ENCODE data around the gene SMIM45.

The SMIM45 gene

DNA sequence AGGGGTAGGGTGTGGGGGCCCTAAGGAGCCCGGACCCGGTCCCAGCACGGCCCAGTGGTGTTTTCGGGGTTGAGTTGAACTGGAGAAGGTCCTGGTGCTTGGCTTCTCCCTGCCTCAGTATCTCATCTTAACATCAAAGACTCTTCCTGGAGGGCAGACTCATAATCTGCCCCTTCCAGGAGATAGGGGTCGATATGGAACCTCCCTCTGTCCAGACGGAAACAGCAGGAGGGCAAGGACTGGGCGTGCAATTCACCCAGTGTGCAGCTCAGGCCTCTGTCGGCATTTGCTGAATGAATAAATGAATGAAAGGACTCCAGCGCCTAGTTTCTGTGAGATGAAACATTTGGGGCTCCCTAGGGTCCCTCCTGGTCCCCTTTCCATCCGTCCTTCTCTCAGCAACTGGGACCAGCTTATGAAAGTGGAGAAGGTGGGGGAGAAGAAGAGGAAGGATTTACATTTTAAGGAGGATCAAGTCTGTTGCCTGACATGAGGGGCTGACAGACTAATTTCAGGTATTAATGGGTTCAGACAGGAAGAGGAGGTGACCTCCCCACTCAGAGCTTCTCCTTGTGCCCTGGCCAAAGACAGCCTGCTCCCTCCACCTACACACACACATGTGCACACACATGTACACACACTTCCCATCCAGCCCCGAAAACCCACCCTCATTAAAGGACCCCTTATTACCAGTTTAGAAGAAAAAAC, 36.0 kb upstream of the SMIM45 start:
- H3K4me2 ChIP-seq (ENCODE audit: low read length), result no peak overlapping the region
- H4K20me1 ChIP-seq (ENCODE audit: insufficient read depth, low read length), result no peaks in the 10 kb centered on the region
- no peak overlapping the region for H3K9ac ChIP-seq (ENCODE audit: low read length)
- H3K27me3 ChIP-seq (ENCODE audit: insufficient read depth, low read length), result peaks cover 27% of the 10 kb centered on the region; the same call in 1 of the 2 replicates
- H3K9me2 ChIP-seq (ENCODE audit: low read depth, low read length), result no peaks in the 10 kb centered on the region
- TF ChIP-seq, protein P1, sequence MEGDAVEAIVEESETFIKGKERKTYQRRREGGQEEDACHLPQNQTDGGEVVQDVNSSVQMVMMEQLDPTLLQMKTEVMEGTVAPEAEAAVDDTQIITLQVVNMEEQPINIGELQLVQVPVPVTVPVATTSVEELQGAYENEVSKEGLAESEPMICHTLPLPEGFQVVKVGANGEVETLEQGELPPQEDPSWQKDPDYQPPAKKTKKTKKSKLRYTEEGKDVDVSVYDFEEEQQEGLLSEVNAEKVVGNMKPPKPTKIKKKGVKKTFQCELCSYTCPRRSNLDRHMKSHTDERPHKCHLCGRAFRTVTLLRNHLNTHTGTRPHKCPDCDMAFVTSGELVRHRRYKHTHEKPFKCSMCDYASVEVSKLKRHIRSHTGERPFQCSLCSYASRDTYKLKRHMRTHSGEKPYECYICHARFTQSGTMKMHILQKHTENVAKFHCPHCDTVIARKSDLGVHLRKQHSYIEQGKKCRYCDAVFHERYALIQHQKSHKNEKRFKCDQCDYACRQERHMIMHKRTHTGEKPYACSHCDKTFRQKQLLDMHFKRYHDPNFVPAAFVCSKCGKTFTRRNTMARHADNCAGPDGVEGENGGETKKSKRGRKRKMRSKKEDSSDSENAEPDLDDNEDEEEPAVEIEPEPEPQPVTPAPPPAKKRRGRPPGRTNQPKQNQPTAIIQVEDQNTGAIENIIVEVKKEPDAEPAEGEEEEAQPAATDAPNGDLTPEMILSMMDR (IDR thresholded peaks at IDR 0.05; ENCODE audit: low read length), result no peak
- no peak for TF ChIP-seq EZH2 (IDR thresholded peaks at IDR 0.05; ENCODE audit: borderline replicate concordance, low read length)
- H3K36me3 ChIP-seq (ENCODE audit: insufficient read depth, low read length), result no peaks in the 10 kb centered on the region
- no peaks in the 10 kb centered on the region for H3K9me3 ChIP-seq (ENCODE audit: low read length)
- no peaks in the 10 kb centered on the region for H3F3A ChIP-seq (ENCODE audit: insufficient read depth, low read length)
- peaks cover 32% of the 10 kb centered on the region for H3K4me1 ChIP-seq (ENCODE audit: insufficient read depth, low read length, severe bottlenecking)
- H3K4me3 ChIP-seq (ENCODE audit: low read depth, low read length, poor library complexity, severe bottlenecking), result no peak overlapping the region
- H3K27ac ChIP-seq (ENCODE audit: low read depth, low read length, poor library complexity, severe bottlenecking), result no peak overlapping the region
- no peak overlapping the region for H2AFZ ChIP-seq (ENCODE audit: low read length)
- no peaks in the 10 kb centered on the region for H3K79me2 ChIP-seq (ENCODE audit: insufficient read depth, low read length)

DNA sequence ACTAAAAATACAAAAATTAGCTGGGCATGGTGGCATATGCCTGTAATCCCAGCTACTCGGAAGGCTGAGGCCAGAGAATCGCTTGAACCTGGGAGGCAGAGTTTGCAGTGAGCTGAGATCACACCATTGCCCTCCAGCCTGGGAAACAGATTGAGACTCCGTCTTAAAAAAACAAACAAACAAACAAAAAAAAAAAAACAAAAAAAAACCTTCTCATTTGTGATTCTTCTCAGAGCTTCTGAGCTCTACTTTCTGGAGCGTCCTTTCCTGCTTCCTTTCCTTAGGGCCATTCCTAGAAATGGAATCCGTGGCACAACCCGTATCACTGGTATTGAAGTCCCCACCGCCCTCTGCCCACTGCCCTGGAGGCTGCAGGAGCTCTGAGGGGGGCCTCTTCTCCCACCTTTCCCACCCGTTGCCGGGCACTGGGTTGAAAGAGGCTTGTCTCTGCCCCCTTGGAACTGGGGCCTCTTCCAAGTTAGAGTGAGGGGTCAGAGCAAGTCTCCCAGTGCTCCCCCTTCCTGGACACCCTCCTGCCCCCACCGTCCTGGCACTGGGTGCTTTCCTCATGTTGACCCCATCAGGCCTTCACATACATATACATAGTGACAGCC, 35.1 kb upstream of the SMIM45 start:
- Histone ChIP-seq H3F3A (ENCODE audit: insufficient read depth, low read length) (no peaks in the 10 kb centered on the region), H3K4me2 (ENCODE audit: low read length) (no peak overlapping the region), H3K4me1 (ENCODE audit: insufficient read depth, low read length, severe bottlenecking) (peaks cover 29% of the 10 kb centered on the region), H3K79me2 (ENCODE audit: insufficient read depth, low read length) (no peaks in the 10 kb centered on the region), H4K20me1 (ENCODE audit: insufficient read depth, low read length) (no peaks in the 10 kb centered on the region), H3K4me3 (ENCODE audit: low read depth, low read length, poor library complexity, severe bottlenecking) (no peak overlapping the region), H3K9ac (ENCODE audit: low read length) (no peak overlapping the region), H2AFZ (ENCODE audit: low read length) (no peak overlapping the region), H3K27ac (ENCODE audit: low read depth, low read length, poor library complexity, severe bottlenecking) (no peak overlapping the region), H3K36me3 (ENCODE audit: insufficient read depth, low read length) (no peaks in the 10 kb centered on the region), H3K9me2 (ENCODE audit: low read depth, low read length) (no peaks in the 10 kb centered on the region), H3K9me3 (ENCODE audit: low read length) (no peaks in the 10 kb centered on the region), H3K27me3 (ENCODE audit: insufficient read depth, low read length) (peaks cover 27% of the 10 kb centered on the region; the same call in 1 of the 2 replicates)
- TF ChIP-seq, protein P1 (IDR thresholded peaks at IDR 0.05; ENCODE audit: low read length), result no peak
- no peak for TF ChIP-seq EZH2 (IDR thresholded peaks at IDR 0.05; ENCODE audit: borderline replicate concordance, low read length)

DNA sequence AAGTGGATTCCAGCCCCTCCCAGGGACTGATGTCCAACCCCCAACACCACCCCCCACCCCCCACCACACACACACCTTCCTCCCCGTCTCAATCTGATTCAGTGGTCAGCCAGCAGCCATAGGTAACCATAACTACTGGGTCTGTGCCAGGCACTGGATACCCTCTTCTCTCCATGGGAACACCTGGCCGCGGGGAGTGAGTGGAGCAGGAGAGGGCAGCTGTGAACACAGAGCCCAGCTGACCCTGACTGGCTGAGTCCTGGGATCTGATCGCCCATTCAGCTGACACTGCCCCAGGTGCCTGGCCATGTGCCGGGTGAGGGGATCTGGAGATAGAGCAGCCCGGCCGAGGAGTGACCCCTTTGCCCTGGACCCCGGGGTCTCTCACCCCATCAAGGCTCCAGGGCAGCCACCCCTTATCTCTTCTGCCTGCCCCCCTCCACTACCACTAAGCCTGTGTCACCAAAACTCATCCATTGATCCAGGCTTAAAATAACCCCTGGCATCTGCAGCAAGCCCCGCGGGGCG, 34.5 kb upstream of the SMIM45 start:
- H3K4me2 ChIP-seq (ENCODE audit: low read length), result no peak overlapping the region
- H3K4me1 ChIP-seq (ENCODE audit: insufficient read depth, low read length, severe bottlenecking), result peaks cover 29% of the 10 kb centered on the region
- H3F3A ChIP-seq (ENCODE audit: insufficient read depth, low read length), result no peaks in the 10 kb centered on the region
- no peaks in the 10 kb centered on the region for H3K79me2 ChIP-seq (ENCODE audit: insufficient read depth, low read length)
- H3K9me2 ChIP-seq (ENCODE audit: low read depth, low read length), result no peaks in the 10 kb centered on the region
- no peaks in the 10 kb centered on the region for H4K20me1 ChIP-seq (ENCODE audit: insufficient read depth, low read length)
- H3K4me3 ChIP-seq (ENCODE audit: low read depth, low read length, poor library complexity, severe bottlenecking), result no peak overlapping the region
- H3K9ac ChIP-seq (ENCODE audit: low read length), result no peak overlapping the region
- H3K27ac ChIP-seq (ENCODE audit: low read depth, low read length, poor library complexity, severe bottlenecking), result no peak overlapping the region
- no peaks in the 10 kb centered on the region for H3K36me3 ChIP-seq (ENCODE audit: insufficient read depth, low read length)
- H3K9me3 ChIP-seq (ENCODE audit: low read length), result no peaks in the 10 kb centered on the region
- H2AFZ ChIP-seq (ENCODE audit: low read length), result no peak overlapping the region
- peaks cover 21% of the 10 kb centered on the region; the same call in 1 of the 2 replicates for H3K27me3 ChIP-seq (ENCODE audit: insufficient read depth, low read length)
- TF ChIP-seq, protein P1 (IDR thresholded peaks at IDR 0.05; ENCODE audit: low read length), result no peak
- TF ChIP-seq EZH2 (IDR thresholded peaks at IDR 0.05; ENCODE audit: borderline replicate concordance, low read length), result no peak

All from OCI-LY1 (cell line).